Stomach (tissue), 9 donors: Measurements from ENCODE around the gene GLS. TPM values are rescaled to one million over a fixed set of nuclear protein-coding genes. Genes with fewer than 3 reads are reported as not detected.

Experiments
- DNase-seq, 2 donors: peaks; one replicate each; pipeline versions ENCODE4 v3.0.0 to v3.0.0-alpha.2; 2013 to 2019
- H3K27ac ChIP-seq, 5 donors: fragments of 200-600 bp in 4 of 5; sonication (generic) in 4 of 5; one replicate each; pipeline ENCODE4 v1.5.1; 2013 to 2019; ENCODE audit warnings: mild to moderate bottlenecking in 1 of 5, moderate library complexity in 1 of 5
- H3K27me3 ChIP-seq, 3 donors: fragments of 200-600 bp; sonication (generic); one replicate each; pipeline ENCODE4 v1.5.1; 2017 to 2019; ENCODE audit warnings: mixed run types in 1 of 3
- H3K36me3 ChIP-seq, 4 donors: fragments of 200-600 bp; sonication (generic); 1 replicate in 3 of 4; 2 replicates in 1 of 4; pipeline ENCODE4 v1.5.1; 2016 to 2019
- H3K4me1 ChIP-seq, 4 donors: fragments of 200-600 bp; sonication (generic); one replicate each; pipeline ENCODE4 v1.5.1; 2016 to 2019
- H3K4me3 ChIP-seq, 4 donors: fragments of 200-600 bp; sonication (generic) in 3 of 4; one replicate each; pipeline ENCODE4 v1.5.1; 2016 to 2019; ENCODE audit warnings: mild to moderate bottlenecking in 1 of 4
- H3K9me3 ChIP-seq, 4 donors: fragments of 200-600 bp; sonication (generic); one replicate each; pipeline ENCODE4 v1.5.1; 2016 to 2019
- CTCF ChIP-seq, 7 experiments: fragments of 450-650 bp in 4 of 7; fragments of 200-600 bp in 3 of 7; sonication (generic) in 3 of 7; IDR thresholded peaks; one replicate each; pipeline ENCODE4 v1.5.1; 2016 to 2019; ENCODE audit warnings: antibody characterized with exemption in 7 of 7, control low read depth in 2 of 7, mild to moderate bottlenecking in 1 of 7
- EP300 ChIP-seq: sonication (generic); formaldehyde crosslinking; IDR thresholded peaks from one replicate; pipeline ENCODE4 v1.6.1; 2017; ENCODE audit warnings: antibody characterized with exemption
- POLR2A ChIP-seq, 4 donors: fragments of 450-650 bp; IDR thresholded peaks; one replicate each; pipeline ENCODE4 v1.6.1; 2016; ENCODE audit warnings: antibody characterized with exemption in 4 of 4, control low read depth in 2 of 4, mild to moderate bottlenecking in 1 of 4, moderate library complexity in 1 of 4
- POLR2AphosphoS5 ChIP-seq, 3 donors: sonication (generic); formaldehyde crosslinking; IDR thresholded peaks; one replicate each; pipeline ENCODE4 v1.6.1; 2016; ENCODE audit warnings: antibody characterized with exemption in 3 of 3
- WGBS, 5 donors: extraction: QIAGEN DNeasy Blood & Tissue Kit in 3 of 5; methylation state at CpG; one replicate each; pipeline versions ENCODE4 v1.1.5 to v1.1.7; 2013 to 2018; 5-methylcytosine and 5-hydroxymethylcytosine counted together
- intact Hi-C: fragments of 100-400 bp; cut with DNase I; formaldehyde crosslinking; loops from one replicate; pipeline ENCODE4 v1.15.1; 2023; ENCODE audit warnings: low total_unique reads
- polyA plus RNA-seq, 3 donors: library from polyadenylated mRNA; stranded (reverse); fragments of 200-250 nt; gene quantifications; one replicate each; pipeline ENCODE4 v1.2.3, GENCODE V29; 2013
- total RNA-seq, 5 donors: library from RNA; depleted of rRNA; stranded (reverse); fragments of >200 nt; gene quantifications; one replicate each; pipeline versions ENCODE4 v1.1.0 to v1.2.3, GENCODE V29; 2014 to 2016
- donor health status: healthy with polysubstance abuse.
- donor health status: Bipolar disorder and iron deficiency.
- donor health status: healthy.

GLS gene
- total and polyA plus RNA-seq, 8 donors = 9.6 to 353 (median 109) TPM

- Histone ChIP-seq H3K9me3 (no peaks in the 10 kb centered on the region), H3K4me1 (peaks cover 0 to 9% (median 0%) of the 10 kb centered on the region in 4 donors), H3K36me3 (no peaks in the 10 kb centered on the region), H3K27ac (no peak overlapping the region), H3K27me3 (no peaks in the 10 kb centered on the region), H3K4me3 (no peak overlapping the region)
- DNase-seq = no peak
- 29 to 44% (median 40%) methylated on average over 2 of the region's 2 CpGs for WGBS, 5 donors
- TF ChIP-seq CTCF (IDR thresholded peaks at IDR 0.05) = no peak
- no peak for TF ChIP-seq POLR2AphosphoS5 (IDR thresholded peaks at IDR 0.05)
- intact Hi-C loops = no loop called here
Measured at GRCh38 chr2:190853531-190854383, 26.9 kb upstream of the GLS start.

GRCh38 chr2:190854726-190855125, 25.9 kb upstream of the GLS start:
- Histone ChIP-seq H3K4me1 (peaks cover 0 to 15% (median 1%) of the 10 kb centered on the region in 4 donors), H3K36me3 (no peaks in the 10 kb centered on the region), H3K27ac (no peak overlapping the region), H3K9me3 (no peaks in the 10 kb centered on the region), H3K27me3 (no peaks in the 10 kb centered on the region), H3K4me3 (no peak overlapping the region)
- DNase-seq = no peak
- no peak for TF ChIP-seq CTCF (IDR thresholded peaks at IDR 0.05)
- TF ChIP-seq POLR2A (IDR thresholded peaks at IDR 0.05) = no peak
- TF ChIP-seq POLR2AphosphoS5 (IDR thresholded peaks at IDR 0.05) = no peak
- intact Hi-C loops = no loop called here
- WGBS, 5 donors = 89 to 100% (median 100%) methylated on average over 1 of the region's 1 CpG

- no peaks in the 10 kb centered on the region for H3K36me3 ChIP-seq
- H3K27ac ChIP-seq = no peak overlapping the region
- DNase-seq = no peak
- no peak for TF ChIP-seq POLR2A (IDR thresholded peaks at IDR 0.05)
- no peak for TF ChIP-seq POLR2AphosphoS5 (IDR thresholded peaks at IDR 0.05)
- TF ChIP-seq CTCF (IDR thresholded peaks at IDR 0.05) = no peak
- no peak for TF ChIP-seq EP300
- WGBS, 5 donors = 87 to 95% (median 91%) methylated on average over 4 of the region's 4 CpGs
- no peaks in the 10 kb centered on the region for H3K9me3 ChIP-seq
- no peak overlapping the region for H3K4me3 ChIP-seq
- H3K27me3 ChIP-seq = no peaks in the 10 kb centered on the region
- intact Hi-C loops = no loop called here
- peaks cover 0 to 18% (median 2%) of the 10 kb centered on the region in 4 donors for H3K4me1 ChIP-seq
Measured at GRCh38 chr2:190855245-190855644, 25.4 kb upstream of the GLS start.

GRCh38 chr2:190856985-190857384, 23.6 kb upstream of the GLS start:
- Histone ChIP-seq H3K9me3 (no peaks in the 10 kb centered on the region), H3K4me3 (no peak overlapping the region), H3K27ac (no peak overlapping the region), H3K27me3 (no peaks in the 10 kb centered on the region), H3K4me1 (peaks cover 0 to 24% (median 5%) of the 10 kb centered on the region in 4 donors), H3K36me3 (no peaks in the 10 kb centered on the region)
- intact Hi-C loops = no loop called here
- 88 to 100% (median 96%) methylated on average over 1 of the region's 1 CpG for WGBS, 5 donors
- no peak for DNase-seq
- TF ChIP-seq POLR2AphosphoS5 (IDR thresholded peaks at IDR 0.05) = no peak
- TF ChIP-seq EP300 = no peak
- no peak for TF ChIP-seq POLR2A (IDR thresholded peaks at IDR 0.05)
- TF ChIP-seq CTCF (IDR thresholded peaks at IDR 0.05) = no peak
